ENCODE results near the gene RNF145.

DNA sequence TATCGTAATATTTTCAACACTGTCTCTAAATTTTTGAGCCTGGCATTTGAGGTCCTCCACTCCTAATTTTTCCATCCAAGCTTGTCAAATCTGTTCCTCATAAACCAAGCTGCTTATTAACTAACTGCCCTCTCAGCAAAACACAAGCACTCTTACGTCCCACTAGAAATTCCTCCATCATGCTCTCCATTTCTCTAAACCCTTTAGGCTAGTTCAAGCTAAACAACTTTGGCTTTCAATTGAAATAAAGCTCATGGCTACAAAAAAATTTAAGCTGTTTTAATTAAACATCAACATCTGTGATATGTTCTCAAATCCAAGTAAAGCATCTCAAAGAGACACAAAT, 45.7 kb downstream of the RNF145 start:
- TF ChIP-seq, protein P1, sequence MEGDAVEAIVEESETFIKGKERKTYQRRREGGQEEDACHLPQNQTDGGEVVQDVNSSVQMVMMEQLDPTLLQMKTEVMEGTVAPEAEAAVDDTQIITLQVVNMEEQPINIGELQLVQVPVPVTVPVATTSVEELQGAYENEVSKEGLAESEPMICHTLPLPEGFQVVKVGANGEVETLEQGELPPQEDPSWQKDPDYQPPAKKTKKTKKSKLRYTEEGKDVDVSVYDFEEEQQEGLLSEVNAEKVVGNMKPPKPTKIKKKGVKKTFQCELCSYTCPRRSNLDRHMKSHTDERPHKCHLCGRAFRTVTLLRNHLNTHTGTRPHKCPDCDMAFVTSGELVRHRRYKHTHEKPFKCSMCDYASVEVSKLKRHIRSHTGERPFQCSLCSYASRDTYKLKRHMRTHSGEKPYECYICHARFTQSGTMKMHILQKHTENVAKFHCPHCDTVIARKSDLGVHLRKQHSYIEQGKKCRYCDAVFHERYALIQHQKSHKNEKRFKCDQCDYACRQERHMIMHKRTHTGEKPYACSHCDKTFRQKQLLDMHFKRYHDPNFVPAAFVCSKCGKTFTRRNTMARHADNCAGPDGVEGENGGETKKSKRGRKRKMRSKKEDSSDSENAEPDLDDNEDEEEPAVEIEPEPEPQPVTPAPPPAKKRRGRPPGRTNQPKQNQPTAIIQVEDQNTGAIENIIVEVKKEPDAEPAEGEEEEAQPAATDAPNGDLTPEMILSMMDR (IDR thresholded peaks at IDR 0.05) = no peak
- TF ChIP-seq POLR2A (IDR thresholded peaks at IDR 0.05) (no peak), POLR2AphosphoS5 (IDR thresholded peaks at IDR 0.05) (no peak)

All from prostate gland (tissue), 2 donors.